ENCODE data around the gene CTBP1. TPM values are rescaled to one million over a fixed set of nuclear protein-coding genes. Genes with fewer than 3 reads are reported as not detected.

Gene CTBP1
- total RNA-seq, 1 experiment from 2014 or later = 187 TPM

- POLR2A ChIA-PET (ENCODE audit: low non-redundant PET) = no interaction called here
- CTCF ChIA-PET = no interaction called here
- DNase-seq (ENCODE audit: low spot score) = no peak
- BruUV-seq (replicated peaks) = no TSS peak
- Histone ChIP-seq H3K27ac (ENCODE audit: low read depth, low read length, poor library complexity, severe bottlenecking) (no peak overlapping the region), H3K4me1 (ENCODE audit: insufficient read depth, low read length, poor library complexity, severe bottlenecking) (no peaks in the 10 kb centered on the region), H3K4me3 (ENCODE audit: low read depth, low read length, poor library complexity, severe bottlenecking) (no peak overlapping the region), H3K27me3 (replicated peaks; ENCODE audit: insufficient read depth, low read depth, low read length, poor library complexity) (no peaks in the 10 kb centered on the region), H3K36me3 (ENCODE audit: insufficient read depth, low read length, poor library complexity, severe bottlenecking) (no peaks in the 10 kb centered on the region), H3K9me3 (ENCODE audit: low read depth, low read length, poor library complexity, severe bottlenecking) (peaks cover 6% of the 10 kb centered on the region)
- TF ChIP-seq EZH2 (IDR thresholded peaks at IDR 0.05; ENCODE audit: borderline replicate concordance, low read depth, low read length, poor library complexity, severe bottlenecking) (no peak), CTCF (conservative IDR thresholded peaks at IDR 0.05; ENCODE audit: low read depth, low read length) (no peak)
- intact Hi-C loops (cut with micrococcal nuclease; ENCODE audit: unreplicated experiment) = loop anchor here (5.0 kb wide), 1 partner anchor 98 kb away; no protein-coding TSS in a partner anchor
Measured at GRCh38 chr4:1264942-1265341, 16.0 kb upstream of the CTBP1 start.

- Histone ChIP-seq H3K4me1 (ENCODE audit: insufficient read depth, low read length, poor library complexity, severe bottlenecking) (no peaks in the 10 kb centered on the region), H3K36me3 (ENCODE audit: insufficient read depth, low read length, poor library complexity, severe bottlenecking) (no peaks in the 10 kb centered on the region), H3K9me3 (ENCODE audit: low read depth, low read length, poor library complexity, severe bottlenecking) (no peaks in the 10 kb centered on the region), H3K27ac (ENCODE audit: low read depth, low read length, poor library complexity, severe bottlenecking) (no peak overlapping the region), H3K27me3 (replicated peaks; ENCODE audit: insufficient read depth, low read depth, low read length, poor library complexity) (no peaks in the 10 kb centered on the region), H3K4me3 (ENCODE audit: low read depth, low read length, poor library complexity, severe bottlenecking) (no peak overlapping the region)
- POLR2A ChIA-PET (ENCODE audit: low non-redundant PET) = no interaction called here
- CTCF ChIA-PET = no interaction called here
- no TSS peak for BruUV-seq (replicated peaks)
- intact Hi-C loops (cut with micrococcal nuclease; ENCODE audit: unreplicated experiment) = no loop called here
- DNase-seq (ENCODE audit: low spot score) = no peak
- TF ChIP-seq EZH2 (IDR thresholded peaks at IDR 0.05; ENCODE audit: borderline replicate concordance, low read depth, low read length, poor library complexity, severe bottlenecking) (no peak), CTCF (conservative IDR thresholded peaks at IDR 0.05; ENCODE audit: low read depth, low read length) (no peak)
Measured at GRCh38 chr4:1261107-1261928, 12.4 kb upstream of the CTBP1 start.

- no peak overlapping the region for H3K27ac ChIP-seq (ENCODE audit: low read depth, low read length, poor library complexity, severe bottlenecking)
- DNase-seq (ENCODE audit: low spot score) = no peak
- no peak overlapping the region for H3K4me3 ChIP-seq (ENCODE audit: low read depth, low read length, poor library complexity, severe bottlenecking)
- intact Hi-C loops (cut with micrococcal nuclease; ENCODE audit: unreplicated experiment) = no loop called here
- POLR2A ChIA-PET (ENCODE audit: low non-redundant PET) = no interaction called here
- H3K36me3 ChIP-seq (ENCODE audit: insufficient read depth, low read length, poor library complexity, severe bottlenecking) = no peaks in the 10 kb centered on the region
- BruUV-seq (replicated peaks) = no TSS peak
- no peaks in the 10 kb centered on the region for H3K27me3 ChIP-seq (replicated peaks; ENCODE audit: insufficient read depth, low read depth, low read length, poor library complexity)
- CTCF ChIA-PET = no interaction called here
- TF ChIP-seq EZH2 (IDR thresholded peaks at IDR 0.05; ENCODE audit: borderline replicate concordance, low read depth, low read length, poor library complexity, severe bottlenecking) = no peak
- TF ChIP-seq CTCF (conservative IDR thresholded peaks at IDR 0.05; ENCODE audit: low read depth, low read length) = no peak
- H3K4me1 ChIP-seq (ENCODE audit: insufficient read depth, low read length, poor library complexity, severe bottlenecking) = no peaks in the 10 kb centered on the region
- H3K9me3 ChIP-seq (ENCODE audit: low read depth, low read length, poor library complexity, severe bottlenecking) = peaks cover 6% of the 10 kb centered on the region
Measured at GRCh38 chr4:1260418-1261106, 11.6 kb upstream of the CTBP1 start.

All from A673 (cell line).